Measurements from ENCODE around the gene TMEM200A.

GRCh38 chr6:130355572-130355971 is 10.2 kb upstream of the TMEM200A start:
- TF ChIP-seq TAF1 (IDR thresholded peaks at IDR 0.05; ENCODE audit: low read depth) (no peak), EP300 (conservative IDR thresholded peaks at IDR 0.05; ENCODE audit: poor library complexity, severe bottlenecking) (no peak), CTCF (IDR thresholded peaks at IDR 0.05; ENCODE audit: poor library complexity, severe bottlenecking) (no peak), POLR2AphosphoS5 (IDR thresholded peaks at IDR 0.05) (no peak), EZH2 (IDR thresholded peaks at IDR 0.05; ENCODE audit: borderline replicate concordance, insufficient read depth, low read length, poor library complexity, severe bottlenecking) (no peak), SMC3 (conservative IDR thresholded peaks at IDR 0.05; ENCODE audit: poor library complexity) (no peak)

Data from neural cell (in vitro differentiated cells).